Upper lobe of left lung (tissue), 6 donors: ENCODE measurements around the gene AMOTL2. TPM values are rescaled to one million over a fixed set of nuclear protein-coding genes. Genes with fewer than 3 reads are reported as not detected.
A peak's percentile ranks its signal among the peaks of the same experiment; 100 is the strongest.

Source experiments
- ATAC-seq, 2 donors: fragments of 200-7000 bp; cut with Tn5 transposase; one replicate each; pipeline ENCODE4 v1.9.1; 2022; ENCODE audit warnings: mild to moderate bottlenecking in 2 of 2, moderate library complexity in 2 of 2; ENCODE audit not compliant: low FRiP score in 2 of 2
- DNase-seq, 2 donors: peaks; one replicate each; pipeline ENCODE4 v3.0.0-alpha.2; 2019 to 2020
- H3K27ac ChIP-seq, 4 donors: fragments of 200-600 bp; sonication (generic); one replicate each; pipeline ENCODE4 v1.5.1; 2016 to 2019
- H3K27me3 ChIP-seq, 4 donors: fragments of 200-600 bp; sonication (generic); one replicate each; pipeline ENCODE4 v1.5.1; 2017 to 2019
- H3K36me3 ChIP-seq, 4 donors: fragments of 200-600 bp; sonication (generic); one replicate each; pipeline ENCODE4 v1.5.1; 2016 to 2019
- H3K4me1 ChIP-seq, 4 donors: fragments of 200-600 bp; sonication (generic); one replicate each; pipeline ENCODE4 v1.5.1; 2018 to 2019
- H3K4me3 ChIP-seq, 4 donors: fragments of 200-600 bp; sonication (generic); one replicate each; pipeline ENCODE4 v1.5.1; 2017 to 2019; ENCODE audit warnings: mild to moderate bottlenecking in 2 of 4, moderate library complexity in 1 of 4
- H3K9me3 ChIP-seq, 4 donors: fragments of 200-600 bp; sonication (generic); one replicate each; pipeline ENCODE4 v1.5.1; 2018 to 2019
- CTCF ChIP-seq, 6 experiments: fragments of 450-650 bp in 4 of 6; fragments of 200-600 bp in 2 of 6; sonication (generic) in 2 of 6; IDR thresholded peaks; one replicate each; pipeline ENCODE4 v1.5.1; 2016 to 2019; ENCODE audit warnings: antibody characterized with exemption in 6 of 6
- EP300 ChIP-seq, 4 donors: sonication (generic); formaldehyde crosslinking; IDR thresholded peaks; one replicate each; pipeline ENCODE4 v1.5.1; 2017; ENCODE audit warnings: antibody characterized with exemption in 4 of 4, control low read depth in 2 of 4
- POLR2A ChIP-seq, 4 donors: fragments of 450-650 bp; IDR thresholded peaks; one replicate each; pipeline ENCODE4 v1.5.1; 2016 to 2017; ENCODE audit warnings: antibody characterized with exemption in 4 of 4, mild to moderate bottlenecking in 2 of 4
- POLR2AphosphoS5 ChIP-seq, 2 donors: sonication (generic); formaldehyde crosslinking; IDR thresholded peaks; one replicate each; pipeline ENCODE4 v1.5.1; 2017; ENCODE audit warnings: antibody characterized with exemption in 2 of 2
- WGBS, 2 donors: methylation state at CpG; one replicate each; pipeline ENCODE4 v1.1.5; 2017 to 2018; 5-methylcytosine and 5-hydroxymethylcytosine counted together
- total RNA-seq, 6 donors: library from RNA; depleted of rRNA in 4 of 6; stranded (reverse); fragments of >200 nt in 4 of 6; gene quantifications; one replicate each; pipeline versions ENCODE4 v1.1.0 to v1.2.1, GENCODE V29; 2016 to 2021
- donor health status: DM: no; HTN: no; CAD: no; lungs with moderate emphysema.
- donor health status: DM: no; HTN: yes; CAD: no; lungs with severe emphysema.

The AMOTL2 gene
- total RNA-seq, 6 donors from 2014 or later = 73.3 to 179 (median 132) TPM

GRCh38 chr3:134325061-134325705 lies 49.1 kb downstream of the AMOTL2 start:
- no peak overlapping the region for H3K4me3 ChIP-seq
- DNase-seq = no peak
- no peaks in the 10 kb centered on the region for H3K36me3 ChIP-seq
- peaks cover 26 to 32% (median 29%) of the 10 kb centered on the region in 4 donors for H3K4me1 ChIP-seq
- H3K27me3 ChIP-seq = no peaks in the 10 kb centered on the region
- no peak for TF ChIP-seq CTCF (IDR thresholded peaks at IDR 0.05)
- no peak for TF ChIP-seq POLR2AphosphoS5 (IDR thresholded peaks at IDR 0.05)
- TF ChIP-seq POLR2A (IDR thresholded peaks at IDR 0.05) = no peak
- TF ChIP-seq EP300 (IDR thresholded peaks at IDR 0.05) = no peak
- no peak for ATAC-seq
- 82 to 96% methylated on average over 1 of the region's 1 CpG for WGBS, 2 donors
- peak overlapping the region in 3 of 4 donors; percentile 60 to 74 (median 69) for H3K27ac ChIP-seq
- no peaks in the 10 kb centered on the region for H3K9me3 ChIP-seq

- TF ChIP-seq POLR2A (IDR thresholded peaks at IDR 0.05) = no peak
- no peak for TF ChIP-seq POLR2AphosphoS5 (IDR thresholded peaks at IDR 0.05)
- no peak for TF ChIP-seq EP300 (IDR thresholded peaks at IDR 0.05)
- TF ChIP-seq CTCF (IDR thresholded peaks at IDR 0.05) = no peak
- Histone ChIP-seq H3K27me3 (no peaks in the 10 kb centered on the region), H3K4me3 (no peak overlapping the region), H3K27ac (no peak overlapping the region), H3K4me1 (peaks cover 26 to 30% (median 28%) of the 10 kb centered on the region in 4 donors), H3K36me3 (no peaks in the 10 kb centered on the region), H3K9me3 (no peaks in the 10 kb centered on the region)
- DNase-seq (no peak), ATAC-seq (no peak)
- WGBS, 2 donors = 82 to 93% methylated on average over 10 of the region's 10 CpGs
Measured at GRCh38 chr3:134323966-134324962, 50.0 kb downstream of the AMOTL2 start.

GRCh38 chr3:134322286-134322685 lies 52.0 kb downstream of the AMOTL2 start:
- ATAC-seq (no peak), DNase-seq (no peak)
- Histone ChIP-seq H3K27ac (no peak overlapping the region), H3K4me3 (no peak overlapping the region), H3K9me3 (no peaks in the 10 kb centered on the region), H3K4me1 (peaks cover 17 to 22% (median 21%) of the 10 kb centered on the region in 4 donors), H3K36me3 (no peaks in the 10 kb centered on the region), H3K27me3 (no peaks in the 10 kb centered on the region)
- TF ChIP-seq POLR2A (IDR thresholded peaks at IDR 0.05) (no peak), EP300 (IDR thresholded peaks at IDR 0.05) (no peak), CTCF (IDR thresholded peaks at IDR 0.05) (no peak), POLR2AphosphoS5 (IDR thresholded peaks at IDR 0.05) (no peak)
- 92 to 95% methylated on average over 1 of the region's 1 CpG for WGBS, 2 donors

GRCh38 chr3:134320749-134321148 lies 53.5 kb downstream of the AMOTL2 start:
- no peak for TF ChIP-seq POLR2AphosphoS5 (IDR thresholded peaks at IDR 0.05)
- no peak for TF ChIP-seq CTCF (IDR thresholded peaks at IDR 0.05)
- no peak for TF ChIP-seq POLR2A (IDR thresholded peaks at IDR 0.05)
- no peak for TF ChIP-seq EP300 (IDR thresholded peaks at IDR 0.05)
- no peak for ATAC-seq
- Histone ChIP-seq H3K36me3 (no peaks in the 10 kb centered on the region), H3K4me1 (peaks cover 7 to 16% (median 8%) of the 10 kb centered on the region in 4 donors), H3K9me3 (no peaks in the 10 kb centered on the region), H3K4me3 (no peak overlapping the region), H3K27me3 (no peaks in the 10 kb centered on the region), H3K27ac (no peak overlapping the region)
- no peak for DNase-seq
- WGBS, 2 donors = 90 to 92% methylated on average over 6 of the region's 6 CpGs
